GM10266 (cell line): Measurements from ENCODE around the gene CHST13.

Experiments
- DNase-seq: peaks from one replicate; pipeline ENCODE4 v3.0.0; 2012; ENCODE audit errors: extremely low spot score
- CTCF ChIP-seq: IDR thresholded peaks from 2 replicates; pipeline ENCODE4 v1.5.1; 2012; ENCODE audit warnings: mild to moderate bottlenecking, low read depth; ENCODE audit not compliant: control insufficient read depth, insufficient read depth; ENCODE audit errors: missing control alignments

The CHST13 gene

GRCh38 chr3:126521122-126521891, 2.6 kb upstream of the CHST13 start:
- no peak for DNase-seq
- no peak for TF ChIP-seq CTCF

GRCh38 chr3:126522363-126522788, 1.6 kb upstream of the CHST13 start:
- TF ChIP-seq CTCF, result peak; percentile 94
- peak; percentile 83 for DNase-seq

GRCh38 chr3:126524429-126524988, 554 bp downstream of the CHST13 start:
- TF ChIP-seq CTCF, result no peak
- DNase-seq, result no peak

GRCh38 chr3:126525091-126525852, 1.3 kb downstream of the CHST13 start:
- TF ChIP-seq CTCF, result no peak
- no peak for DNase-seq

- TF ChIP-seq CTCF, result no peak
- no peak for DNase-seq
Measured at GRCh38 chr3:126525853-126526667, 2.1 kb downstream of the CHST13 start.

GRCh38 chr3:126526668-126527005, 2.7 kb downstream of the CHST13 start:
- DNase-seq, result no peak

More at GRCh38 chr3:126526668-126527005, 2.7 kb downstream of the CHST13 start:
- TF ChIP-seq CTCF, result no peak
